H1 (cell line): ENCODE measurements around the gene NCAM1. TPM values are rescaled to one million over a fixed set of nuclear protein-coding genes. Genes with fewer than 3 reads are reported as not detected.

Experiments
- CHD7 ChIP-seq: fragments of 300-600 bp; sonication (generic); IDR thresholded peaks from 2 replicates; pipeline ENCODE4 v1.7.1; 2012; ENCODE audit warnings: low read length, moderate library complexity, mild to moderate bottlenecking, inconsistent platforms; ENCODE audit not compliant: insufficient replicate concordance
- polyA plus RNA-seq, 7 experiments: library from polyadenylated mRNA; depleted of rRNA in 3 of 7; stranded (reverse) in 5 of 7; unstranded in 2 of 7; fragments of >200 nt in 5 of 7; fragments of 200-250 nt in 2 of 7; gene quantifications; 1 replicate in 5 of 7; 2 replicates in 1 of 7; 4 replicates in 1 of 7; pipeline versions ENCODE4 v1.2.1 to v1.2.3, GENCODE V29; 2011 to 2013; ENCODE audit warnings: missing spikeins in 2 of 7, mixed read lengths in 2 of 7
- total RNA-seq: library from RNA; stranded (reverse); fragmentation: NEBNext Ultra II Directional; extraction: Animal tissue kit (Norgen Biotek cat#: 25700); gene quantifications from 2 replicates; pipeline ENCODE4 v1.2.1, GENCODE V29; 2021

NCAM1 gene
- total and polyA plus RNA-seq, 2 of the 8 experiments (the other 6 are each of a cell fraction or from before 2014, with no cell fraction given) = 3.1 to 4.3 TPM

GRCh38 chr11:113192121-113192925 is 231.1 kb downstream of the NCAM1 start (continued):
- TF ChIP-seq CHD7 = no peak
